Ovary (tissue), 9 donors: ENCODE results near the gene TNS1. TPM values are rescaled to one million over a fixed set of nuclear protein-coding genes. Genes with fewer than 3 reads are reported as not detected.

Experiments
- DNase-seq, 5 donors: peaks; one replicate each; pipeline ENCODE4 v3.0.0-alpha.2; 2019 to 2020
- H3K27ac ChIP-seq, 2 donors: fragments of 200-600 bp; one replicate each; pipeline versions ENCODE4 v1.5.1 to v1.8.0; 2019 to 2022
- H3K27me3 ChIP-seq: fragments of 200-600 bp; one replicate; pipeline ENCODE4 v1.8.0; 2022
- H3K36me3 ChIP-seq: fragments of 200-600 bp; sonication (generic); one replicate; pipeline ENCODE4 v1.5.1; 2019
- H3K4me1 ChIP-seq: one replicate; pipeline ENCODE4 v1.8.1; 2013; ENCODE audit warnings: mild to moderate bottlenecking, moderate library complexity; ENCODE audit not compliant: insufficient read depth
- H3K4me3 ChIP-seq: fragments of 200-600 bp; sonication (generic); one replicate; pipeline ENCODE4 v1.5.1; 2017
- H3K9me3 ChIP-seq, 2 donors: fragments of 200-600 bp in 1 of 2; sonication (generic) in 1 of 2; one replicate each; pipeline versions ENCODE4 v1.5.1 to v1.8.1; 2013 to 2019; ENCODE audit warnings: mild to moderate bottlenecking in 1 of 2, moderate library complexity in 1 of 2
- EP300 ChIP-seq: sonication (generic); formaldehyde crosslinking; IDR thresholded peaks from one replicate; pipeline ENCODE4 v1.6.1; 2017; ENCODE audit warnings: antibody characterized with exemption
- POLR2A ChIP-seq: fragments of 450-650 bp; IDR thresholded peaks from one replicate; pipeline ENCODE4 v1.6.1; 2017; ENCODE audit warnings: antibody characterized with exemption, mild to moderate bottlenecking, moderate library complexity
- WGBS, 3 donors: extraction: QIAGEN DNeasy Blood & Tissue Kit in 1 of 3; methylation state at CpG; one replicate each; pipeline versions ENCODE4 v1.1.5 to v1.1.7; 2013 to 2017; 5-methylcytosine and 5-hydroxymethylcytosine counted together
- intact Hi-C, 4 donors: fragments of 100-400 bp; cut with DNase I; formaldehyde crosslinking; loops; one replicate each; pipeline versions ENCODE4 v1.11.0 to v1.15.1; 2022 to 2023
- polyA plus RNA-seq, 2 donors: library from polyadenylated mRNA; stranded (reverse); fragments of 200-250 nt in 1 of 2; fragments of 350-450 nt in 1 of 2; fragmentation: Illumina TruSeq in 1 of 2; extraction: RNeasy Lipid Tissue Mini Kit (QIAGEN cat#74804) in 1 of 2; gene quantifications; one replicate each; pipeline ENCODE4 v1.2.3, GENCODE V29; 2013 to 2014
- total RNA-seq, 7 donors: library from RNA; depleted of rRNA in 2 of 7; stranded (reverse); fragments of >200 nt in 2 of 7; fragmentation: NEBNext Ultra II Directional in 3 of 7; extraction: Animal tissue kit (Norgen Biotek cat#: 25700) in 3 of 7; gene quantifications; one replicate each; pipeline versions ENCODE4 v1.1.0 to v1.2.4, GENCODE V29; 2016 to 2023
- TF ChIP-seq, protein P1 (sequence below), 3 donors: fragments of 450-650 bp in 2 of 3; fragments of 200-600 bp in 1 of 3; IDR thresholded peaks; one replicate each; pipeline versions ENCODE4 v1.5.1 to v1.8.0; 2016 to 2022; ENCODE audit warnings: antibody characterized with exemption in 3 of 3, mild to moderate bottlenecking in 1 of 3
- donor health status: DM: no; HTN: no; CAD: no; lungs with moderate emphysema.
- donor health status: DM: no; HTN: no; CAD: no.
- donor health status: Bipolar disorder and iron deficiency.
- donor health status: DM: yes; HTN: yes; CAD: no.
- donor health status: DM: no; HTN: no; CAD: no.
- donor health status: DM: yes; HTN: yes; CAD: no.

TNS1 gene
- total and polyA plus RNA-seq, 9 donors: 140 to 568 (median 356) TPM

DNA sequence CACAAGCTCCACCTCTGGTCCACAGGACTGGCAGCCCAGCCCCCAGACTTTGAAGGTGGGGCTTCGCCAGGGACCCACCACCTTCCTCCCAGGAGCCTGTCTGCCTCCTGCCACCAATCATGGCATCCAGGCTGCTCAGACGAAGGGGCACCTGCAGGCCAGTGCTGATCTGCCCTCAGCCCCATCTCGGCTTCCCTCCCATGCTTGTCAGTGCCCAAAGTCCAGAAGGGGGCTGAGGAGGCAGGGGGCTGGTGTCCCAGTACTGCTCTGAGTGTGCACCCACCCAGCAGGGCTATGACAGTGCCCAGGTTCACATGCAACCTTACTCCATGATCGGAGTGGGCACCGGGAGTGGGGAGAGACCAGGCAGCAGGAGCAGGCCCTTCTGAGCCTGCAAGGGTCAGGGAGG is 40.9 kb upstream of the TNS1 start:
- H3K9me3 ChIP-seq: no peaks in the 10 kb centered on the region
- no peak for TF ChIP-seq POLR2A
- no peak for TF ChIP-seq EP300
- TF ChIP-seq, protein P1, sequence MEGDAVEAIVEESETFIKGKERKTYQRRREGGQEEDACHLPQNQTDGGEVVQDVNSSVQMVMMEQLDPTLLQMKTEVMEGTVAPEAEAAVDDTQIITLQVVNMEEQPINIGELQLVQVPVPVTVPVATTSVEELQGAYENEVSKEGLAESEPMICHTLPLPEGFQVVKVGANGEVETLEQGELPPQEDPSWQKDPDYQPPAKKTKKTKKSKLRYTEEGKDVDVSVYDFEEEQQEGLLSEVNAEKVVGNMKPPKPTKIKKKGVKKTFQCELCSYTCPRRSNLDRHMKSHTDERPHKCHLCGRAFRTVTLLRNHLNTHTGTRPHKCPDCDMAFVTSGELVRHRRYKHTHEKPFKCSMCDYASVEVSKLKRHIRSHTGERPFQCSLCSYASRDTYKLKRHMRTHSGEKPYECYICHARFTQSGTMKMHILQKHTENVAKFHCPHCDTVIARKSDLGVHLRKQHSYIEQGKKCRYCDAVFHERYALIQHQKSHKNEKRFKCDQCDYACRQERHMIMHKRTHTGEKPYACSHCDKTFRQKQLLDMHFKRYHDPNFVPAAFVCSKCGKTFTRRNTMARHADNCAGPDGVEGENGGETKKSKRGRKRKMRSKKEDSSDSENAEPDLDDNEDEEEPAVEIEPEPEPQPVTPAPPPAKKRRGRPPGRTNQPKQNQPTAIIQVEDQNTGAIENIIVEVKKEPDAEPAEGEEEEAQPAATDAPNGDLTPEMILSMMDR (IDR thresholded peaks at IDR 0.05): no peak
- no peaks in the 10 kb centered on the region for H3K36me3 ChIP-seq
- H3K27ac ChIP-seq: no peak overlapping the region
- H3K27me3 ChIP-seq: no peaks in the 10 kb centered on the region
- no peaks in the 10 kb centered on the region for H3K4me1 ChIP-seq
- intact Hi-C loops: no loop called here
- WGBS, 3 donors: 90 to 98% (median 92%) methylated on average over 5 of the region's 5 CpGs
- H3K4me3 ChIP-seq: no peak overlapping the region
- DNase-seq: no peak

DNA sequence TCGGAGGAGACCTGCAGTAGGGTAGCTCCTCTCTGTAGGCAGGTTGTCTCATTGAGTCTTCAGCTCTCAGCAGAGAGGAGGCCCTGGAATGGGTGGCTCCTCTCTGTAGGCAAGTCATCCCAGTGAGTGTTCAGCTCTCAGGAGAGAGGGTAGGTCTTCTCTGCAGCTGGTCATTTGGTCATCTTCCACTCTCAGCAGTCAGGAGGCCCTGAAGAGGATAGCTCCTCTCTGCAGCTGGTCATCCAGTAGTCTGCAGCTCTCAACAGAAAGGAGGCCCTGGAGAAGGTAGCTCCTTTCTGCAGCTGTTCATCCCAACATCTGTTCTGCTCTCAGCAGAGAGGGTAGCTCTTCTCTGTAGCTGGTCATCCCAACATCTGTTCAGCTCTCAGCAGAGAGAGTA is 40.3 kb upstream of the TNS1 start:
- no peak overlapping the region for H3K27ac ChIP-seq
- H3K27me3 ChIP-seq: no peaks in the 10 kb centered on the region
- DNase-seq: no peak
- intact Hi-C loops: no loop called here
- H3K36me3 ChIP-seq: no peaks in the 10 kb centered on the region
- no peaks in the 10 kb centered on the region for H3K9me3 ChIP-seq
- H3K4me1 ChIP-seq: no peaks in the 10 kb centered on the region
- 84 to 92% (median 86%) methylated on average over 1 of the region's 1 CpG for WGBS, 3 donors
- no peak overlapping the region for H3K4me3 ChIP-seq
- no peak for TF ChIP-seq POLR2A
- no peak for TF ChIP-seq EP300
- TF ChIP-seq, protein P1 (IDR thresholded peaks at IDR 0.05): no peak

DNA sequence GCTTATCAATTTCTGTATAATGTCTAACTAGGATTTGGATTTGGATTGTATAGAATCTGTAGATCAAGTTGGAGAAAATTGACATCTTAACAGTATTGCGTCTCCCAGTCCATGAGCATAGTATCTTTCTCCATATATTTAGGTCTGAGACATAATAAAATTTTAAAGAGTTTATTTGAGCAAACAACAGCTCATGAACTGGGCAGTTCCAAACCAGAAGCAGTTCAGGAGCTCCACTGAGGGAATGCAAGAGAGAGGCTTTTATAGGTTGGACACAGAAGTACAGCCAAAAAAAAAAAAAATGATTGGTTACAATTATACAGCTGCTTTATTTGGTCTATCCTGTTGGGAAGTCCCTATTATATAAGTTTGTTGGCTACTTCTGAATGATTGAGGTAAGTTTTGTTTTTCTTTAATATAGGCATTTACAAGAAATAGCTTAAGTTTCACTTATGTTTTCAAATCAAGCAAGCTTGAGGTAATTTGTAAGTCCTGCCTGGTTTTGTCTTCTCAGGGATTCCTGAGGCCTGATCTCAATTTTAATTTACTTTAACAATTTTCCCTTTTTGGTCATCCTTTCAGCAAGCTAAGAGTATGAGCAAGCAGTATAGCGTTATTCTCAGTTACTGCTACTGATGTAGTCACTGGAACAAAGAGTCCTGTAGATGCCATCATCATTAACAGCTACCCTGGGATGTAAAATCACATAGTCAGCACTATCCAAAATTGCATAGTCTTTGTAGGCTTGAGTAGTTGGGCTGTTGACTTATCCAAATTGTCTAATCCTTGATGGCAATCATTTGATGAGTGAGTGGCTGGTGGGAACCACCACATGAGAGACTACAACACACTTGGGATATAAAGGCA is 38.7 kb upstream of the TNS1 start:
- TF ChIP-seq, protein P1 (IDR thresholded peaks at IDR 0.05): no peak
- TF ChIP-seq EP300 (no peak), POLR2A (no peak)
- Histone ChIP-seq H3K4me3 (no peak overlapping the region), H3K27me3 (no peaks in the 10 kb centered on the region), H3K9me3 (no peaks in the 10 kb centered on the region), H3K4me1 (no peaks in the 10 kb centered on the region), H3K27ac (no peak overlapping the region), H3K36me3 (no peaks in the 10 kb centered on the region)
- intact Hi-C loops: no loop called here
- no peak for DNase-seq
- 88 to 95% (median 88%) methylated on average over 2 of the region's 2 CpGs for WGBS, 3 donors

DNA sequence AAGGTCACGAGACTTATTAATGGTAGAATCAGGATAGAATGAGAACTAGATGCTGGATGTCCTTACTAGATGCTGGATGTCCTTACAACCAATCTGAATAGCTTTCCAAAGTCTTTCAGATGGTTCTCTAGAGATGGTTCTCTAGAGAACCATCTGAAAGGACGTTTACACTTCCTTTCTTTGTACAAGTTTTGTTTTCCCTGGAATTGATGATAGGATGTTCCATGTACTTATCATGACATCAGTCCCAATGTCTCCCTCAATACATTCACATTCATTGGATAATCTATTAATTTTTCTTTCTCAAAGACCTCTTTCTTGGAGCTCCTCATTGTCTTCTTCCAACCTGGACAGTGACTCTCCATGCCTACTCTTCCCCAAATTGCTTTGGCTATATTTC is 38.1 kb upstream of the TNS1 start:
- H3K9me3 ChIP-seq: no peaks in the 10 kb centered on the region
- TF ChIP-seq POLR2A (no peak), EP300 (no peak)
- TF ChIP-seq, protein P1 (IDR thresholded peaks at IDR 0.05): no peak
- H3K4me3 ChIP-seq: no peak overlapping the region
- no peaks in the 10 kb centered on the region for H3K4me1 ChIP-seq
- intact Hi-C loops: no loop called here
- H3K27me3 ChIP-seq: no peaks in the 10 kb centered on the region
- DNase-seq: no peak
- H3K36me3 ChIP-seq: no peaks in the 10 kb centered on the region
- H3K27ac ChIP-seq: no peak overlapping the region
- 76 to 80% (median 78%) methylated on average over 2 of the region's 2 CpGs for WGBS, 3 donors
